K562 (cell line): ENCODE results near the gene MPIG6B. TPM values are rescaled to one million over a fixed set of nuclear protein-coding genes. Genes with fewer than 3 reads are reported as not detected.

Experiments used
- CAMTA2 ChIP-seq: fragments of 250-450 bp; sonication (Bioruptor Pico); conservative IDR thresholded peaks from 2 replicates; pipeline ENCODE4 v1.5.1; 2022
- CBX5 ChIP-seq: IDR thresholded peaks from 2 replicates; pipeline ENCODE4 v1.6.1; 2014; ENCODE audit warnings: low read depth, borderline replicate concordance
- CHCHD3 ChIP-seq: fragments of 250-450 bp; sonication (Bioruptor Pico); IDR thresholded peaks from 2 replicates; pipeline ENCODE4 v2.1.2; 2022; ENCODE audit warnings: mild to moderate bottlenecking
- CREB1 ChIP-seq, 2 experiments: sonication (generic) in 1 of 2; formaldehyde crosslinking in 1 of 2; IDR thresholded peaks; 2 replicates each; pipeline versions ENCODE4 v1.6.1 to v1.8.0; 2012 to 2022; ENCODE audit warnings: inconsistent platforms in 1 of 2, mild to moderate bottlenecking in 1 of 2, missing genetic modification reagents in 1 of 2, moderate library complexity in 1 of 2
- CTBP1 ChIP-seq: fragments of 450-650 bp; IDR thresholded peaks from 2 replicates; pipeline ENCODE4 v1.6.1; 2016; ENCODE audit warnings: borderline replicate concordance
- ELF2 ChIP-seq: fragments of 250-450 bp; sonication (Bioruptor Pico); IDR thresholded peaks from 2 replicates; pipeline ENCODE4 v1.5.0; 2021; ENCODE audit warnings: mild to moderate bottlenecking
- ESRRA ChIP-seq: fragments of 450-650 bp; IDR thresholded peaks from 2 replicates; pipeline ENCODE4 v1.6.1; 2014; ENCODE audit warnings: low read depth, mild to moderate bottlenecking, moderate library complexity, borderline replicate concordance
- FOXA3 ChIP-seq, 2 experiments: fragments of 450-650 bp in 1 of 2; sonication (generic) in 1 of 2; formaldehyde crosslinking; IDR thresholded peaks in 1 of 2; conservative IDR thresholded peaks in 1 of 2; 2 replicates each; pipeline versions ENCODE4 v1.4.0 to v1.8.0; 2020 to 2022; ENCODE audit warnings: mild to moderate bottlenecking in 2 of 2, missing genetic modification reagents in 1 of 2
- HDAC1 ChIP-seq, 2 experiments: fragments of 450-650 bp; IDR thresholded peaks; 2 replicates each; pipeline ENCODE4 v1.6.1; 2016 to 2017; ENCODE audit warnings: inconsistent platforms in 1 of 2, mild to moderate bottlenecking in 1 of 2, moderate library complexity in 1 of 2
- HDAC6 ChIP-seq: IDR thresholded peaks from 2 replicates; pipeline ENCODE4 v1.6.1; 2012; ENCODE audit warnings: low read depth, mild to moderate bottlenecking, control low read depth, inconsistent platforms, low read length, moderate library complexity
- KAT7 ChIP-seq: sonication (generic); formaldehyde crosslinking; IDR thresholded peaks from 2 replicates; pipeline ENCODE4 v1.8.0; 2022; ENCODE audit warnings: missing genetic modification reagents, mild to moderate bottlenecking, borderline replicate concordance
- KDM1A ChIP-seq, 2 experiments: fragments of 450-650 bp; IDR thresholded peaks; 2 replicates each; pipeline ENCODE4 v1.6.1; 2016; ENCODE audit warnings: mild to moderate bottlenecking in 2 of 2
- MCM7 ChIP-seq, 2 experiments: fragments of 450-650 bp; IDR thresholded peaks; 2 replicates each; pipeline ENCODE4 v1.6.1; 2016 to 2018
- MTA3 ChIP-seq: fragments of 450-650 bp; formaldehyde crosslinking; IDR thresholded peaks from 2 replicates; pipeline ENCODE4 v1.6.1; 2017; ENCODE audit warnings: mild to moderate bottlenecking, borderline replicate concordance
- TEAD4 ChIP-seq, 2 experiments: sonication (generic) in 1 of 2; formaldehyde crosslinking in 1 of 2; IDR thresholded peaks; 2 replicates each; pipeline versions ENCODE4 v1.6.1 to v1.8.0; 2012 to 2022; ENCODE audit warnings: borderline replicate concordance in 1 of 2, inconsistent platforms in 1 of 2, low read length in 1 of 2, mild to moderate bottlenecking in 1 of 2, missing genetic modification reagents in 1 of 2
- ZFP1 ChIP-seq: fragments of 450-650 bp; formaldehyde crosslinking; IDR thresholded peaks from 2 replicates; pipeline ENCODE4 v1.4.0; 2020; ENCODE audit warnings: mild to moderate bottlenecking, mixed read lengths
- ZNF695 ChIP-seq: fragments of 450-650 bp; formaldehyde crosslinking; IDR thresholded peaks from 2 replicates; pipeline ENCODE4 v1.4.0; 2020; ENCODE audit warnings: mild to moderate bottlenecking, moderate library complexity
- polyA plus RNA-seq, 8 experiments: library from polyadenylated mRNA; depleted of rRNA in 4 of 8; stranded (reverse) in 5 of 8; unstranded in 3 of 8; fragments of >200 nt; fragmentation: Nextera tagmentation in 2 of 8; fragmentation: Illumina TruSeq in 1 of 8; extraction: Ambion mirVana in 2 of 8; extraction: Trizol in 1 of 8; gene quantifications; 2 replicates each; pipeline versions ENCODE4 v1.2.1 to v1.2.3, GENCODE V29; 2011 to 2014; ENCODE audit warnings: inconsistent platforms in 1 of 8, missing spikeins in 1 of 8
- total RNA-seq, 7 experiments: library from RNA; depleted of rRNA in 6 of 7; stranded (reverse); fragments of >200 nt in 6 of 7; fragmentation: Illumina TruSeq in 2 of 7; extraction: Trizol in 2 of 7; gene quantifications; 2 replicates each; pipeline versions ENCODE4 v1.2.1 to v1.2.3, GENCODE V29; 2011 to 2021; ENCODE audit warnings: low replicate concordance in 1 of 7
- TF ChIP-seq, protein P1 (sequence below), 2 experiments: fragments of 450-650 bp in 1 of 2; sonication (generic) in 1 of 2; formaldehyde crosslinking; conservative IDR thresholded peaks; 2 replicates each; pipeline versions ENCODE4 v1.4.0 to v1.8.1; 2020 to 2022; ENCODE audit warnings: mild to moderate bottlenecking in 1 of 2, missing genetic modification reagents in 1 of 2
- TF ChIP-seq, protein P2 (sequence below): sonication (generic); formaldehyde crosslinking; IDR thresholded peaks from 2 replicates; pipeline ENCODE4 v1.9.0; 2022; ENCODE audit warnings: mild to moderate bottlenecking, missing genetic modification reagents
- TF ChIP-seq, protein P3 (sequence below): fragments of 450-650 bp; IDR thresholded peaks from 2 replicates; pipeline ENCODE4 v1.6.1; 2016; ENCODE audit warnings: antibody characterized with exemption
- TF ChIP-seq, protein P4 (sequence below): fragments of 450-650 bp; IDR thresholded peaks from 2 replicates; pipeline ENCODE4 v1.7.1; 2018; ENCODE audit warnings: mild to moderate bottlenecking, low read depth; ENCODE audit not compliant: partially characterized antibody

Gene MPIG6B
- total and polyA plus RNA-seq, 9 of the 15 experiments (the other 6 are each of a cell fraction or from before 2014, with no cell fraction given), result 0.11 to 1.2 (median 0.28) TPM; not detected in 1

DNA sequence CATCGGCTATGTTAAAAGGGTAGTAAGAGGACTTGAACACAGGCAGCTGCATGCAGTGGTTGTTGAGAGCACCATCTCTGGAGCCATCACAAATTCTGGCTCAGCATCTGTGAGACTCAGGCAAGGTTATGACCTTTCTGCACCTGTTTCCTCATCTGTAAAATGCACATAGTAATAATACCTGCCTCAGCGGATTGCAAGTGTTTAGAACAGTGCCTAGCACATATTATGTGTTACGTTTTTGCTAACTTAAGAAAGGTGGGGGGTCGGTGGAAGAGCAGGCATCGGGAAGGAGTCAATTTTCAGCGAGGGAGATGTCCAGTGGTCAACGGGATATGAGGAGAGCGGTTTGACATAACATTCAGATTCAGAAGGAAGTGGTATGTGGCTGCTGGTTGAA lies 45.2 kb upstream of the MPIG6B start (continued):
- TF ChIP-seq FOXA3 (CRISPR knock-in tag; conservative IDR thresholded peaks at IDR 0.05 in 1 of 2, IDR thresholded peaks at IDR 0.05 in 1 of 2), result 0 out of 4 replicates have a peak, but pooled peaks of 1 of the 2 experiments have one; percentile 36
- 0 out of 2 replicates have a peak, but pooled peaks have one; percentile 68 for TF ChIP-seq ZNF695
- TF ChIP-seq CREB1 (IDR thresholded peaks at IDR 0.05), result no peak
- TF ChIP-seq CREB1 (CRISPR knock-in tag; IDR thresholded peaks at IDR 0.05), result no peak
- TF ChIP-seq CAMTA2 (CRISPR knock-in tag), result no peak
- TF ChIP-seq KAT7 (CRISPR knock-in tag), result no peak
- TF ChIP-seq, protein P1, sequence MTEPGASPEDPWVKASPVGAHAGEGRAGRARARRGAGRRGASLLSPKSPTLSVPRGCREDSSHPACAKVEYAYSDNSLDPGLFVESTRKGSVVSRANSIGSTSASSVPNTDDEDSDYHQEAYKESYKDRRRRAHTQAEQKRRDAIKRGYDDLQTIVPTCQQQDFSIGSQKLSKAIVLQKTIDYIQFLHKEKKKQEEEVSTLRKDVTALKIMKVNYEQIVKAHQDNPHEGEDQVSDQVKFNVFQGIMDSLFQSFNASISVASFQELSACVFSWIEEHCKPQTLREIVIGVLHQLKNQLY (CRISPR knock-in tag; conservative IDR thresholded peaks at IDR 0.05), result 0 out of 4 replicates have a peak, but pooled peaks of 1 of the 2 experiments have one; percentile 38
- no peak for TF ChIP-seq CHCHD3 (CRISPR knock-in tag)
- TF ChIP-seq HDAC6, result no peak
- TF ChIP-seq ELF2, result no peak
- TF ChIP-seq MTA3, result 0 out of 2 replicates have a peak, but pooled peaks have one; percentile 32
- TF ChIP-seq, protein P2, sequence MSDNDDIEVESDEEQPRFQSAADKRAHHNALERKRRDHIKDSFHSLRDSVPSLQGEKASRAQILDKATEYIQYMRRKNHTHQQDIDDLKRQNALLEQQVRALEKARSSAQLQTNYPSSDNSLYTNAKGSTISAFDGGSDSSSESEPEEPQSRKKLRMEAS, result 0 out of 2 replicates have a peak, but pooled peaks have one; percentile 34
- no peak for TF ChIP-seq TEAD4 (IDR thresholded peaks at IDR 0.05; ENCODE audit: low read length)
- 0 out of 2 replicates have a peak, but pooled peaks have one; percentile 56 for TF ChIP-seq TEAD4 (CRISPR knock-in tag; IDR thresholded peaks at IDR 0.05; ENCODE audit: borderline replicate concordance)
- TF ChIP-seq ZFP1 (CRISPR knock-in tag), result no peak
- TF ChIP-seq HDAC1 (IDR thresholded peaks at IDR 0.05), result peak in 1 of 2 experiments; percentile 33; a peak in 1 of 4 replicates
- no peak for TF ChIP-seq CBX5
- TF ChIP-seq, protein P3, sequence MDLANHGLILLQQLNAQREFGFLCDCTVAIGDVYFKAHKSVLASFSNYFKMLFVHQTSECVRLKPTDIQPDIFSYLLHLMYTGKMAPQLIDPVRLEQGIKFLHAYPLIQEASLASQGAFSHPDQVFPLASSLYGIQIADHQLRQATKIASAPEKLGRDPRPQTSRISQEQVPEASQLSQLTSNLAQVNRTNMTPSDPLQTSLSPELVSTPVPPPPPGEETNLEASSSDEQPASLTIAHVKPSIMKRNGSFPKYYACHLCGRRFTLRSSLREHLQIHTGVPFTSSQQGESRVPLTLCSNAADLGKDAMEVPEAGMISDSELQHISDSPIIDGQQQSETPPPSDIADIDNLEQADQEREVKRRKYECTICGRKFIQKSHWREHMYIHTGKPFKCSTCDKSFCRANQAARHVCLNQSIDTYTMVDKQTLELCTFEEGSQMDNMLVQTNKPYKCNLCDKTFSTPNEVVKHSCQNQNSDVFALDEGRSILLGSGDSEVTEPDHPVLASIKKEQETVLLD, result no peak
- TF ChIP-seq MCM7 (IDR thresholded peaks at IDR 0.05), result 0 out of 4 replicates have a peak, but pooled peaks have one; percentile 19 to 42
- peak; percentile 46 to 48; a peak in 2 of 4 replicates for TF ChIP-seq KDM1A (IDR thresholded peaks at IDR 0.05)
- TF ChIP-seq, protein P4, sequence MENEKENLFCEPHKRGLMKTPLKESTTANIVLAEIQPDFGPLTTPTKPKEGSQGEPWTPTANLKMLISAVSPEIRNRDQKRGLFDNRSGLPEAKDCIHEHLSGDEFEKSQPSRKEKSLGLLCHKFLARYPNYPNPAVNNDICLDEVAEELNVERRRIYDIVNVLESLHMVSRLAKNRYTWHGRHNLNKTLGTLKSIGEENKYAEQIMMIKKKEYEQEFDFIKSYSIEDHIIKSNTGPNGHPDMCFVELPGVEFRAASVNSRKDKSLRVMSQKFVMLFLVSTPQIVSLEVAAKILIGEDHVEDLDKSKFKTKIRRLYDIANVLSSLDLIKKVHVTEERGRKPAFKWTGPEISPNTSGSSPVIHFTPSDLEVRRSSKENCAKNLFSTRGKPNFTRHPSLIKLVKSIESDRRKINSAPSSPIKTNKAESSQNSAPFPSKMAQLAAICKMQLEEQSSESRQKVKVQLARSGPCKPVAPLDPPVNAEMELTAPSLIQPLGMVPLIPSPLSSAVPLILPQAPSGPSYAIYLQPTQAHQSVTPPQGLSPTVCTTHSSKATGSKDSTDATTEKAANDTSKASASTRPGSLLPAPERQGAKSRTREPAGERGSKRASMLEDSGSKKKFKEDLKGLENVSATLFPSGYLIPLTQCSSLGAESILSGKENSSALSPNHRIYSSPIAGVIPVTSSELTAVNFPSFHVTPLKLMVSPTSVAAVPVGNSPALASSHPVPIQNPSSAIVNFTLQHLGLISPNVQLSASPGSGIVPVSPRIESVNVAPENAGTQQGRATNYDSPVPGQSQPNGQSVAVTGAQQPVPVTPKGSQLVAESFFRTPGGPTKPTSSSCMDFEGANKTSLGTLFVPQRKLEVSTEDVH, result no peak
- 0 out of 2 replicates have a peak, but pooled peaks have one; percentile 30 for TF ChIP-seq ESRRA
- peak; percentile 50; the same call in 1 of the 2 replicates for TF ChIP-seq CTBP1
